Endothelial cell of umbilical vein (primary cell): ENCODE measurements around the gene CIB1. TPM values are rescaled to one million over a fixed set of nuclear protein-coding genes. Genes with fewer than 3 reads are reported as not detected.

ENCODE experiments used
- BruUV-seq: library from RNA; stranded (reverse); fragments of 400-500 nt; replicated peaks from 2 replicates; lab custom pipeline; 2021; lab: Mats Ljungman, UMichigan
- CTCF ChIA-PET: fragments of 300-600, 350-600 bp; sonication (Branson Sonifier 250); formaldehyde crosslinking; loops from one replicate; lab custom pipeline; 2021; ENCODE audit warnings: antibody characterized with exemption, inconsistent platforms; lab: Charles Lee
- POLR2A ChIA-PET: fragments of 300-600, 350-600 bp; sonication (Branson Sonifier 250); formaldehyde crosslinking; loops from one replicate; lab custom pipeline; 2021; ENCODE audit warnings: antibody characterized with exemption, inconsistent platforms; lab: Charles Lee
- DNase-seq: peaks from one replicate; pipeline ENCODE4 v3.0.0-alpha.2; 2011; ENCODE audit warnings: low read depth, low spot score
- FAIRE-seq: peaks from 2 replicates; lab custom pipeline; 2011; peaks lifted over from hg19 to GRCh38; lab: Jason Lieb, UNC
- H2AFZ ChIP-seq: 2 replicates; pipeline ENCODE4 v1.6.0; 2012; ENCODE audit warnings: low read depth, low read length, control low read depth, inconsistent platforms
- H3K27ac ChIP-seq: 2 replicates; pipeline ENCODE4 v1.5.1; 2011; ENCODE audit warnings: low read depth, mild to moderate bottlenecking, control low read depth, low read length, moderate library complexity; ENCODE audit not compliant: insufficient read depth
- H3K27me3 ChIP-seq, 2 experiments: 2 replicates each; pipeline versions ENCODE4 v1.6.0 to v1.6.1; 2011; ENCODE audit warnings: low read length in 2 of 2, mixed read lengths in 1 of 2; ENCODE audit not compliant: control insufficient read depth in 2 of 2, insufficient read depth in 2 of 2
- H3K36me3 ChIP-seq, 2 experiments: 2 replicates in 1 of 2; 3 replicates in 1 of 2; pipeline ENCODE4 v1.5.1; 2011; ENCODE audit warnings: low read length in 2 of 2, mild to moderate bottlenecking in 1 of 2, moderate library complexity in 1 of 2; ENCODE audit not compliant: control insufficient read depth in 2 of 2, insufficient read depth in 2 of 2; ENCODE audit errors: extremely low read depth in 1 of 2
- H3K4me1 ChIP-seq: 3 replicates; pipeline ENCODE4 v1.5.1; 2011; ENCODE audit warnings: mild to moderate bottlenecking, low read length; ENCODE audit not compliant: control insufficient read depth, insufficient read depth; ENCODE audit errors: extremely low read depth
- H3K4me2 ChIP-seq: 2 replicates; pipeline ENCODE4 v1.6.1; 2011; ENCODE audit warnings: low read length, control low read depth, mixed read lengths; ENCODE audit not compliant: insufficient read depth
- H3K4me3 ChIP-seq, 3 experiments: fragments of 200-600 bp in 1 of 3; sonication (generic), shearing (Covaris generic) in 1 of 3; replicated peaks in 1 of 3; 2 replicates each; pipeline ENCODE4 v1.5.1; 2011 to 2016; ENCODE audit warnings: control low read depth in 3 of 3, low read length in 3 of 3, mild to moderate bottlenecking in 2 of 3, inconsistent platforms in 1 of 3, low read depth in 1 of 3, moderate library complexity in 1 of 3; ENCODE audit not compliant: insufficient read depth in 1 of 3
- H3K79me2 ChIP-seq: 2 replicates; pipeline ENCODE4 v1.6.0; 2012; ENCODE audit warnings: low read length, inconsistent platforms; ENCODE audit not compliant: control insufficient read depth, insufficient read depth
- H3K9ac ChIP-seq: replicated peaks from 2 replicates; pipeline ENCODE3; 2011; ENCODE audit warnings: low read length, control low read depth; ENCODE audit not compliant: insufficient read depth; ENCODE audit errors: extremely low read depth
- H3K9me1 ChIP-seq: replicated peaks from 3 replicates; pipeline ENCODE4 v1.6.0; 2011; ENCODE audit warnings: mild to moderate bottlenecking, low read length; ENCODE audit not compliant: control insufficient read depth, insufficient read depth; ENCODE audit errors: extremely low read depth
- H3K9me3 ChIP-seq: replicated peaks from 2 replicates; pipeline ENCODE4 v1.5.1; 2012; ENCODE audit warnings: low read length, inconsistent platforms; ENCODE audit not compliant: control insufficient read depth, insufficient read depth
- H4K20me1 ChIP-seq: replicated peaks from 2 replicates; pipeline ENCODE3; 2011; ENCODE audit warnings: mild to moderate bottlenecking, low read length; ENCODE audit not compliant: control insufficient read depth, insufficient read depth; ENCODE audit errors: extremely low read depth
- CTCF ChIP-seq, 2 donors: IDR thresholded peaks; 1 replicate in 1 of 2; 2 replicates in 1 of 2; pipeline ENCODE4 v1.5.1; 2011; ENCODE audit warnings: low read length in 2 of 2, mild to moderate bottlenecking in 2 of 2, moderate library complexity in 2 of 2, control low read depth in 1 of 2, inconsistent platforms in 1 of 2, low read depth in 1 of 2; ENCODE audit not compliant: insufficient read depth in 1 of 2; ENCODE audit errors: extremely low read depth in 1 of 2
- EZH2 ChIP-seq: IDR thresholded peaks from 2 replicates; pipeline ENCODE4 v1.6.1; 2012; ENCODE audit warnings: borderline replicate concordance, low read depth, mild to moderate bottlenecking, moderate library complexity, low read length, inconsistent platforms; ENCODE audit not compliant: severe bottlenecking
- FOS ChIP-seq: IDR thresholded peaks from 2 replicates; pipeline ENCODE4 v1.6.1; 2011; ENCODE audit warnings: mild to moderate bottlenecking, low read length, moderate library complexity, borderline replicate concordance; ENCODE audit not compliant: insufficient read depth
- GATA2 ChIP-seq: IDR thresholded peaks from 2 replicates; pipeline ENCODE4 v1.7.0; 2011; ENCODE audit warnings: low read depth, mild to moderate bottlenecking, moderate library complexity, mixed read lengths, low read length; ENCODE audit not compliant: insufficient read length, insufficient read depth
- JUN ChIP-seq: IDR thresholded peaks from 2 replicates; pipeline ENCODE4 v1.6.1; 2011; ENCODE audit warnings: borderline replicate concordance, low read depth; ENCODE audit not compliant: insufficient read length, insufficient read depth
- MAX ChIP-seq: IDR thresholded peaks from 2 replicates; pipeline ENCODE4 v1.6.1; 2011; ENCODE audit not compliant: insufficient read depth, insufficient read length
- MYC ChIP-seq: IDR thresholded peaks from one replicate; pipeline ENCODE4 v1.6.1; 2011; ENCODE audit warnings: mild to moderate bottlenecking, low read depth, low read length
- POLR2A ChIP-seq: IDR thresholded peaks from 2 replicates; pipeline ENCODE4 v1.6.1; 2012; ENCODE audit warnings: low read depth, mild to moderate bottlenecking, control low read depth, low read length
- POLR2AphosphoS5 ChIP-seq: IDR thresholded peaks from 2 replicates; pipeline ENCODE4 v1.6.1; 2012; ENCODE audit warnings: low read depth, mild to moderate bottlenecking, control low read depth, low read length, moderate library complexity; ENCODE audit not compliant: insufficient read depth
- dilution Hi-C: fragments of 300-500 bp; cut with MboI; formaldehyde crosslinking; loops from one replicate; pipeline ENCODE4 v1.15.0; 2019; ENCODE audit warnings: low sequenced_read_pairs; ENCODE audit not compliant: extremely low pct_ligation_motif_present
- intact Hi-C: fragments of 100-400 bp; cut with micrococcal nuclease; formaldehyde crosslinking; loops from one replicate; pipeline ENCODE4 v1.10.0; 2022
- polyA plus RNA-seq, 4 experiments: library from polyadenylated mRNA; depleted of rRNA in 3 of 4; stranded (reverse) in 3 of 4; unstranded in 1 of 4; fragments of >200 nt; gene quantifications; 2 replicates each; pipeline versions ENCODE4 v1.2.1 to v1.2.3, GENCODE V29; 2011 to 2012; ENCODE audit warnings: missing spikeins in 1 of 4
- total RNA-seq: library from RNA; stranded (reverse); gene quantifications from 2 replicates; pipeline ENCODE4 v1.2.3, GENCODE V29; 2021

The CIB1 gene
- total and polyA plus RNA-seq, 2 donors (not counting 3 experiments of a cell fraction or from before 2014, with no cell fraction given), result 58.3 to 105 TPM

- intact Hi-C loops, result loop anchor here (10.0 kb wide), 1 partner anchor 318 kb away; the partner anchor contains the start of gene AP3S2
- dilution Hi-C loops, result loop anchor here (10.0 kb wide), 1 partner anchor 68 kb away; no protein-coding TSS in a partner anchor
- Histone ChIP-seq H3K9ac (no peak overlapping the region), H3K9me1 (no peaks in the 10 kb centered on the region), H3K27ac (no peak overlapping the region), H3K36me3 (no peaks in the 10 kb centered on the region), H3K9me3 (no peaks in the 10 kb centered on the region), H3K27me3 (no peaks in the 10 kb centered on the region), H3K4me3 (no peak overlapping the region), H3K4me1 (peaks cover 12% of the 10 kb centered on the region), H4K20me1 (no peaks in the 10 kb centered on the region), H3K79me2 (no peaks in the 10 kb centered on the region), H2AFZ (no peak overlapping the region), H3K4me2 (no peak overlapping the region)
- CTCF ChIA-PET, result interaction anchor here (0.8 to 2.2 kb wide), 5 partner anchors 8 to 111 kb away, joined by 3 to 12 read pairs (median 7); partner anchors contain the start of genes CIB1, GDPGP1, IDH2 and SEMA4B
- DNase-seq (no peak), FAIRE-seq (no peak)
- TF ChIP-seq MYC, result no peak
- no peak for TF ChIP-seq CTCF (IDR thresholded peaks at IDR 0.05; ENCODE audit: extremely low read depth in 1 of 2, insufficient read depth in 1 of 2, low read depth in 1 of 2, low read length in 2 of 2)
- TF ChIP-seq POLR2AphosphoS5, result no peak
- no peak for TF ChIP-seq FOS
- no peak for TF ChIP-seq MAX
- no peak for TF ChIP-seq POLR2A
- TF ChIP-seq JUN, result no peak
- no peak for TF ChIP-seq GATA2
- TF ChIP-seq EZH2, result no peak
- POLR2A ChIA-PET, result no interaction called here
- BruUV-seq, result no TSS peak
These were observed 20.5 kb downstream of the CIB1 start for GRCh38 chr15:90213122-90213817.
